Measurements from ENCODE around the gene GOLGA8B.

GOLGA8B gene

DNA sequence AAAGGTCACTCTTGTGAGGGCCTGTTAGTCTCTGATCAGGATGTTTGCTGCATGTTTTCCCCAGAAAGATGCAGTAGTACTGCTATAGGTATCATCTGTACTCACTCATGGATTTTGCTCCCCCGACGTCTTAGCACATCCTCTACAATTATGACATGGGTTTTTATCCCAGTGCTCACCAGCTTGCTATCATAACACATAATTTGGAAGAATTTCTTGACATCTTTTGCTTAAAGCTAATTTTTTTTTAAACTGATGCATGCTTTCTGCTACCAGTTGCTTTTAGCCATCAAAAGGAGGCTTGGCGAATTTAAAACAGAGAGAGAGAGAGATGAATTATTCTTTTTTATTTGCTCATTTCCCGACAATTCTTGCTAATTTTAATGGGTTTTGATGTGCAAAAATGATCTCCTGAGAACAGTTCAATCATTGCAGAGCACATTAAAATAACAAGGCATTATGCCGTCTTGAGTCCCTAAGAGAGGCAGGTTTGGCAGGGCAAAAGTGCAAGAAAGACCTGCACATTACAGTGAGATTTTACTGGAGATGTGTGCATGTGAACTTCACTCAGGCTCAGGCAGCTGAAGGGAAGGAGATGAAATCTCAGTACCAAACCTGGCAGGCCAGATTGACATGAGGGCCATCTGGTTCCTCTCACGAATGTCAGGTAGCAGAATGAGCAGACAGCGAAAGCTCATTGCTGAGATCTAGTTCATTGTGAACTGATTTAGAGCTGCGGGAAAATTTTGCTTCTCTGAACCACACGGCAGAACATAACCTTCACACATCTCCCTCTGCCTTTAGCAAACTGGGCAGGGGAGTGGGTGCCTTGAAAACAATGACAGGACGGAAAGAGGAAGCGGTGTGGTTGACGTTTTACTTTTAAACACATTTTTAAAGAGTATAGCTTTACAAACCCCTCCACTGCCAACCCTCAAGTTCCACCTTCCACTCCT lies 25.9 kb upstream of the GOLGA8B start:
- TF ChIP-seq, protein P1, sequence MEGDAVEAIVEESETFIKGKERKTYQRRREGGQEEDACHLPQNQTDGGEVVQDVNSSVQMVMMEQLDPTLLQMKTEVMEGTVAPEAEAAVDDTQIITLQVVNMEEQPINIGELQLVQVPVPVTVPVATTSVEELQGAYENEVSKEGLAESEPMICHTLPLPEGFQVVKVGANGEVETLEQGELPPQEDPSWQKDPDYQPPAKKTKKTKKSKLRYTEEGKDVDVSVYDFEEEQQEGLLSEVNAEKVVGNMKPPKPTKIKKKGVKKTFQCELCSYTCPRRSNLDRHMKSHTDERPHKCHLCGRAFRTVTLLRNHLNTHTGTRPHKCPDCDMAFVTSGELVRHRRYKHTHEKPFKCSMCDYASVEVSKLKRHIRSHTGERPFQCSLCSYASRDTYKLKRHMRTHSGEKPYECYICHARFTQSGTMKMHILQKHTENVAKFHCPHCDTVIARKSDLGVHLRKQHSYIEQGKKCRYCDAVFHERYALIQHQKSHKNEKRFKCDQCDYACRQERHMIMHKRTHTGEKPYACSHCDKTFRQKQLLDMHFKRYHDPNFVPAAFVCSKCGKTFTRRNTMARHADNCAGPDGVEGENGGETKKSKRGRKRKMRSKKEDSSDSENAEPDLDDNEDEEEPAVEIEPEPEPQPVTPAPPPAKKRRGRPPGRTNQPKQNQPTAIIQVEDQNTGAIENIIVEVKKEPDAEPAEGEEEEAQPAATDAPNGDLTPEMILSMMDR (IDR thresholded peaks at IDR 0.05; ENCODE audit: control insufficient read depth, extremely low read depth, insufficient read depth), result no peak
- no peak overlapping the region for H3K4me3 ChIP-seq (ENCODE audit: low read depth, low read length)
- no peak for DNase-seq (ENCODE audit: low read depth)

DNA sequence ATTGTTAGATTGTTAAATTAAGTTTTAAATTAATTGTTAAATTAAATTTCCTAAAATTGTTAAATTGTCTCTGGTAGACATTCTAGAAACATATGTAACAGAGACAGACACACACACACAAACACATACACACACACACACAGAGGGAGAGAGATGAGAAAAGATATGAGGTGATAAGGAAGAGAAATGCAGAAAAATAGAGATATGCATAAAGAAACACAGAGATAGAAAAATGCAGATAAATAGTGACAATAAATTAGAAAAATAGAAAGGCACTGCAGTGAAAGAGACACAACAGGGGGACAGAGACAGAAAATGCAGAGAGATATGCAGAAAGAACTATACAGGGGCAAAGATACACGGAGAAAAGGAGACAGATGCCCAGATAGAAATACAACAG lies 25.1 kb upstream of the GOLGA8B start:
- DNase-seq (ENCODE audit: low read depth), result no peak
- TF ChIP-seq, protein P1 (IDR thresholded peaks at IDR 0.05; ENCODE audit: control insufficient read depth, extremely low read depth, insufficient read depth), result no peak
- H3K4me3 ChIP-seq (ENCODE audit: low read depth, low read length), result no peak overlapping the region

GRCh38 chr15:34607832-34608231 lies 24.4 kb upstream of the GOLGA8B start:
- no peak for DNase-seq (ENCODE audit: low read depth)
- TF ChIP-seq, protein P1 (IDR thresholded peaks at IDR 0.05; ENCODE audit: control insufficient read depth, extremely low read depth, insufficient read depth), result no peak
- H3K4me3 ChIP-seq (ENCODE audit: low read depth, low read length), result no peak overlapping the region

GRCh38 chr15:34606545-34606944 lies 23.1 kb upstream of the GOLGA8B start:
- H3K4me3 ChIP-seq (ENCODE audit: low read depth, low read length), result no peak overlapping the region
- DNase-seq (ENCODE audit: low read depth), result no peak
- TF ChIP-seq, protein P1 (IDR thresholded peaks at IDR 0.05; ENCODE audit: control insufficient read depth, extremely low read depth, insufficient read depth), result no peak

DNA sequence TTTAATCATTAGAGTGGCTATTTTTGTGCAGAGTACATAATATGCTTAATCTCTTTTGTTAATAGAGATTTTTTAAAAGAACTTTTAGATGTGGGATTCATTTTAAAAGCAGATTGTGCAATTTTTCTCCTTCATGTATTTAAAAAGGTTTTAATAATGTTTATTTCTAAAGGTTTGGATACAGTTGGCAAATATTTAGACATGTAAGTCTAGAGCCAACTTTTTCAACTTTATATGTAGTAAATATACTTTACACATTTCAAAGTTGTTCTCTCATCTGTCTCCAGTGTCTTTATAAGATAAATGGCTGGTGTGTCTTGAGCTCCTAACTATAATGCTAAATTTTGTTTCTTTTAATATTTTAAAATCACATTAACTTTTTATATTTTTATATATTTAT lies 22.7 kb upstream of the GOLGA8B start:
- peak; percentile 50 for DNase-seq (ENCODE audit: low read depth)
- H3K4me3 ChIP-seq (ENCODE audit: low read depth, low read length), result no peak overlapping the region
- TF ChIP-seq, protein P1 (IDR thresholded peaks at IDR 0.05; ENCODE audit: control insufficient read depth, extremely low read depth, insufficient read depth), result no peak

DNA sequence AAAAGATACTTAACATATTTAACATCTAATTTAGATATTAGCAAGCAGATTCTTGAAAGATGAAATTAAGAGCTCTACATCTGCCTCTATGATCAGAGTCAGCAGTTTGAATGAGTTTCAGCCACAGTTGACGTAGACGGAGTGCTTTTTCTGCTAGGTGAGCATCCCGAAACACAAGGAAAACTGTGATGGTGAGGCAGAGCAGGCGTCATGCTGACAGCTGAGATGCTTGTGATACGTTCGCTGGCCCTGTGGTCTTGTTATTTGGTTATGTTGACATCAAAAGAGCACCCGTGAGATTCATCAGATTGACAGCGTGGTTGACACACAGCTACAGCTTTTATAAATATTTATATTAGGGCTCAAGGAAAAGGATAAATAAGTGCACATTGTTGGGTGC lies 19.6 kb upstream of the GOLGA8B start:
- DNase-seq (ENCODE audit: low read depth), result no peak
- H3K4me3 ChIP-seq (ENCODE audit: low read depth, low read length), result no peak overlapping the region
- TF ChIP-seq, protein P1 (IDR thresholded peaks at IDR 0.05; ENCODE audit: control insufficient read depth, extremely low read depth, insufficient read depth), result no peak
